Activated T-helper 17 cell treated with anti-CD3 and anti-CD28 coated beads, Interleukin-2, amount 50 U/mL, for 72 hours (primary cell): ENCODE data around the gene ARSB. TPM values are rescaled to one million over a fixed set of nuclear protein-coding genes. Genes with fewer than 3 reads are reported as not detected.
A peak's percentile ranks its signal among the peaks of the same experiment; 100 is the strongest.

ENCODE experiments used
- ATAC-seq: fragments of 150-1000 bp; cut with Tn5 transposase; replicated peaks from 2 replicates; pipeline ENCODE4 v1.10.0; 2021; ENCODE audit warnings: mild to moderate bottlenecking, moderate library complexity
- H3K27ac Mint-ChIP-seq: one replicate; pipeline ENCODE4 v1.8.0; 2022; ENCODE audit warnings: mixed read lengths
- H3K27me3 Mint-ChIP-seq: one replicate; pipeline ENCODE4 v1.8.0; 2022; ENCODE audit warnings: mixed read lengths
- H3K36me3 Mint-ChIP-seq: one replicate; pipeline ENCODE4 v1.8.0; 2022; ENCODE audit warnings: low read depth, mild to moderate bottlenecking, mixed read lengths
- H3K4me1 Mint-ChIP-seq: one replicate; pipeline ENCODE4 v1.8.0; 2022; ENCODE audit warnings: mixed read lengths
- H3K4me3 Mint-ChIP-seq: one replicate; pipeline ENCODE4 v1.8.0; 2022; ENCODE audit warnings: mild to moderate bottlenecking, mixed read lengths
- H3K9me3 Mint-ChIP-seq: one replicate; pipeline ENCODE4 v1.8.0; 2022; ENCODE audit warnings: mixed read lengths
- total RNA-seq, 2 donors: library from RNA; stranded (reverse); gene quantifications; one replicate each; pipeline ENCODE4 v1.2.3, GENCODE V29; 2022

Gene ARSB
- total RNA-seq, 2 donors from 2014 or later: 6.2 to 21.9 TPM

DNA sequence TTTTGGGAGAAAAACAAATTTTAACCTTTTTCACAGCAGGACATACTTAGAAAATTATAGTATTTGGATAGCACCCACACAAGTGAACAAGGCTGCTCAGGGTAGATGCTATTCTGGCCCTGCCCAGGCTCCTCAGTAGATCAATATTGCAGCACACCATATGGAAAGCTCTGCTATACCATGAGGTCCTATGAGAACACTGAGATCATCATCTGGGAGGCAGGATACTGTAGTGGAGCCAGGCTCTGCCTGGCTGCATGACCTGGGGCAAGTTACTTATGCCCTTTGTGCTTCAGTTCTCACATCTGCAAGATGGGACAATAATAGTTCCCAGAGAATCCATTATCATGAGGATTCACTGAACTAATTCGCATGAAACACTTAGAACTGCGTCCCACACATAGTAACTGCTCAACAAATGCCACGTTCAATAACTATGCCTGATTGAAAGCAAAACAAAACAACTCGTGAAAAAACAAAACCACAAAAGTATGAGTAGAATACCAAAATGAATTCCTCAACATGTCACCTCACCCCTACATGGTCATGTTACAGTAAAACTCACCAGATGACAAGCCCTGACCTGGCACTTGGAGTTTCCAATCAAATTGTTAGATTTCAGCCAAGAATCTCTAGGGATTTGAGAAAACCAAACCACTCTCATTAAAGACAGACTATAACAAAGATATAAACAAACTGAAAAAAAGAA is 31.9 kb downstream of the ARSB start:
- H3K9me3 Mint-ChIP-seq: no peaks in the 10 kb centered on the region
- peak overlapping the region; percentile 52 for H3K27ac Mint-ChIP-seq

DNA sequence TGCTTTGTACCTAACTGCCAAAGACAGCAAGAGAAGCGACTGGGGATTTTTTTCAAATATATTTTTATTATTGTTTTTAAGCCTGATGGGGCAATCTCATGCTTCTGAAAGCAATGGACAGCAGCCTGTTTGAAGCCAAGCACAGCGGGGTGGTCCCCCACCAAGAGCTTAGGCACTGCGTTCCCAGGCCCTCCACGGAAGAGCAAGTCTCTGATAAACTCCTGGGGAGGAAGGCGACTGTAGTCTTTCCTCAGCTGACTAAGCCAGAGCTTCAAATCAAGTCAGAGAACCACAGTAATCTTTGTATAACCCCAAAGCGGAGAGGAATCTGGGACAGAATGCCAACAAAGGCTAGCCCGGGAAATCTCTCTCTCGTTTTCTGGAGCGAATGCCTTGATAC is 54.4 kb downstream of the ARSB start:
- H3K4me1 Mint-ChIP-seq: no peaks in the 10 kb centered on the region
- no peak for ATAC-seq
- H3K27ac Mint-ChIP-seq: no peak overlapping the region
- H3K36me3 Mint-ChIP-seq: no peaks in the 10 kb centered on the region
- no peak overlapping the region for H3K4me3 Mint-ChIP-seq
- no peaks in the 10 kb centered on the region for H3K9me3 Mint-ChIP-seq
- H3K27me3 Mint-ChIP-seq: no peaks in the 10 kb centered on the region

More for the DNA sequence above, 31.9 kb downstream of the ARSB start:
- peaks cover 31% of the 10 kb centered on the region for H3K36me3 Mint-ChIP-seq
- peaks cover 10% of the 10 kb centered on the region for H3K4me1 Mint-ChIP-seq
- H3K4me3 Mint-ChIP-seq: peak overlapping the region; percentile 2
- ATAC-seq: peak; percentile 93
- H3K27me3 Mint-ChIP-seq: no peaks in the 10 kb centered on the region

DNA sequence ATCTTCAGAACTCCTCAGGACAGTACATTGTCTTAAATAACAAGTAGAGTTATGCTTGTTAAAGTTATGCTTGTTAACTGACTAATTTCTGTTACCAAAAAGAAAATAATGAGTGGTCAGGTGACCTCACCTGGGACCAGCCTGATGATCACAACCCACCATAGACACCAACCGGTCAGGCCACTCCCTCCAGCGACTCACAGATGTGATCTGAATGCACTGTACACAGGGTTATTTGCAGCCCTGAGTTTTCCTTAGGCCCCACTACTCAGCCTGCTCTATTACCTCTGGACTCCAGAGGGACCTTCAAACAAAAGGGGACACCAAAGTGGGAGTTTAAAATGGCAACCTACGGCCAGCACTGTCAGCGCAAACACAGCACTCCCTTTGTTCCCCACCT is 55.3 kb downstream of the ARSB start:
- Mint-ChIP-seq H3K36me3 (no peaks in the 10 kb centered on the region), H3K27ac (no peak overlapping the region), H3K4me3 (no peak overlapping the region), H3K27me3 (no peaks in the 10 kb centered on the region), H3K9me3 (no peaks in the 10 kb centered on the region), H3K4me1 (no peaks in the 10 kb centered on the region)
- peak; percentile 14 for ATAC-seq

DNA sequence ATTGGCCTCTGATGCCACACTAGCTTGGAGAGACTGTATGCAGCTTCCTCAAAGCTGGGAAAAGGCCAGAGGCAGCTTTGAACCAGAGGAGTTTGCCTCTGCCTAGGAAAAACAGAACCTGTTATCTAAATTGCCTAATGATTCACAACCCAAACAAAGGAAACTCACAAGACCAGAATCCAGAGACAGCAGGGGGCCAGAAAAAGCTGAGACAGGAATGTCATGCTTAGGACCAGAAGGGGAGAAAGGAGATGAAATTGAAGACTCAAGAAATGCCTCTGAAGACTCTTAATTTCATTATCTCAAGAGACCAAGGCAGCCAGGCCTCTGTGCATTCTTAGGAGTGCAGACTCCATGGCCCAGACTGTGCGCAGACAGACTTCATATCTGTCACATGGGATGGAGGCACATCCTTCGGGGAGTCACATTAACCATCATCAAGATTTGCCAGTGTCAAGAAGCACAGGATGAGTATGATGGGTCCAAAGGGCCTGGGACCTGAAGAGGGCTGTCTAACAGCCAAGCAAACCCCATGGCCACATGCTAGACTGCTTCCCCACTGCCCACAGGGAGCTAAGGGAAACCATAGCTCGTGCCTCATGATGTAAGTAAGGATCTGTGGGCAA is 57.3 kb downstream of the ARSB start:
- Mint-ChIP-seq H3K4me3 (no peak overlapping the region), H3K27me3 (no peaks in the 10 kb centered on the region), H3K9me3 (no peaks in the 10 kb centered on the region), H3K27ac (no peak overlapping the region), H3K4me1 (no peaks in the 10 kb centered on the region), H3K36me3 (no peaks in the 10 kb centered on the region)
- ATAC-seq: no peak

DNA sequence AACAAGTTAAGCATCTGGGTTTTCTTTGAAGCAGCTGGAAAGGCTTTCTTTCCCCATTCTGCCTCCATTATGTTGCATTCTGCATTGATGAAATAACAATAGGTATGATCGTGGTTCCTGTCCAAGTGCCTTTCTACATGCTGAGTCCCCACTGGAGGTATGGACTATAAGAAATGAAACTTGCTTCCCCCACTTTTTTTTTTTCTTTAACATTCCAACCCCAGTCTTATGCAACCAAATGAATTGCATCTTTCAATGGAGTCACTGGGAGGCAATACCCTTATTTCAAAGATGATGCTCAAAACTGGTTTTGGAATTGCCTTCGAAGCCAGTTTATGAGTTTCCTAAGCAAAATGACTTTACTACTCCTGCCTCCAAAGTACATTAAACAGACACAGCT is 58.9 kb downstream of the ARSB start:
- Mint-ChIP-seq H3K4me1 (no peaks in the 10 kb centered on the region), H3K27me3 (no peaks in the 10 kb centered on the region), H3K27ac (no peak overlapping the region), H3K4me3 (no peak overlapping the region), H3K9me3 (no peaks in the 10 kb centered on the region), H3K36me3 (no peaks in the 10 kb centered on the region)
- ATAC-seq: no peak

DNA sequence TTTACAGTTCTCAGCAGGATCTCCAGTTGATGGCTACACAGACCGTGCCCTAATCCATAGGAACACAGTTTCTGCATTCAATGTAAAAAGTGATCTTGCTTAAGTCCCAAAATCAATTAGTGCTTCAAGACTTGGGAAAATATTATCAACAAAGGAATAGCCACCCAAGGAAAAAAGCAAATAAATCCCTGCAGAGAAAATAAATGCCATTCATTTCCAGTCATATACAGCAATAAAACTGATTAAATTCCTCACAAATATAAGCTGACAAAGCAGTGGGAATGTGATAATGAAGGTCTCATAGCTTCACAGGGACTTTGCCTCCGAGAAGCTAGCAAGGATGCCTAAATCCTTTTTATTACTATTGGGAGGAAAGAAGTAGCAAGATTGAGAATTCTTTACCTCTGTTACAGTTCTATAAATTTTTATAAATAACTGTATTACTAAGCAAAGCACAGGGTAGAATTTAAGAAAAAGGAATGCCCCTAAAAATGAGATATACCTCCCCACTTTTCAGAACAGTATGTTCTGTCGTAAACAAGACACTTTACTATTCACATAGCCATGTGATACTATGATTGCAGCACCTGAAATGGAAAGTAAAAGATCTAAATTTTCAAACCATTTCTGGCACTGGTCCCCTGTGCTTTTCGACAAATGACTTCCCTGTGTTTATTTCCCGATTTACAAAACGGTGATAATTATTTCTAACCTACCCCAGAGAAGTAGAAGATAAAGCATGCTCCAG is 59.8 kb downstream of the ARSB start:
- Mint-ChIP-seq H3K27ac (no peak overlapping the region), H3K27me3 (no peaks in the 10 kb centered on the region), H3K36me3 (no peaks in the 10 kb centered on the region), H3K4me3 (no peak overlapping the region), H3K4me1 (no peaks in the 10 kb centered on the region), H3K9me3 (no peaks in the 10 kb centered on the region)
- ATAC-seq: no peak

DNA sequence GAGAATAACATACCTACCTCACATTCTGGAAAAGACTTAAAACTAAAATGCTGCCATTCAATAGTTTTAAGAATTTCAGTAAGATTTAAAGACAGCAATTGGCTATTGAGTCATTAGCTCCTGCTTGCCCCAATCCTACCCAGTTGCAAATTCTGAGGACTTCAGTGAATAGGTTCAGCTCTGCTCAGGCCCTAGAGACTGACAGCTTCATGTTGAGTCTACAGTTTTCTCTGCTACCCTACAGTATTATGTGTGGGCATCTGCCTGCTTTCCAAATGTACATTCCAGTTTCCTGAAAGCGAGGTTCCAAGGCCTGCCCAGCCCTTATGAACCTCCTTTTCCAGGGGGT is 61.5 kb downstream of the ARSB start:
- no peaks in the 10 kb centered on the region for H3K27me3 Mint-ChIP-seq
- no peaks in the 10 kb centered on the region for H3K9me3 Mint-ChIP-seq
- ATAC-seq: no peak
- H3K4me1 Mint-ChIP-seq: no peaks in the 10 kb centered on the region
- H3K4me3 Mint-ChIP-seq: no peak overlapping the region
- H3K27ac Mint-ChIP-seq: no peak overlapping the region
- H3K36me3 Mint-ChIP-seq: no peaks in the 10 kb centered on the region

DNA sequence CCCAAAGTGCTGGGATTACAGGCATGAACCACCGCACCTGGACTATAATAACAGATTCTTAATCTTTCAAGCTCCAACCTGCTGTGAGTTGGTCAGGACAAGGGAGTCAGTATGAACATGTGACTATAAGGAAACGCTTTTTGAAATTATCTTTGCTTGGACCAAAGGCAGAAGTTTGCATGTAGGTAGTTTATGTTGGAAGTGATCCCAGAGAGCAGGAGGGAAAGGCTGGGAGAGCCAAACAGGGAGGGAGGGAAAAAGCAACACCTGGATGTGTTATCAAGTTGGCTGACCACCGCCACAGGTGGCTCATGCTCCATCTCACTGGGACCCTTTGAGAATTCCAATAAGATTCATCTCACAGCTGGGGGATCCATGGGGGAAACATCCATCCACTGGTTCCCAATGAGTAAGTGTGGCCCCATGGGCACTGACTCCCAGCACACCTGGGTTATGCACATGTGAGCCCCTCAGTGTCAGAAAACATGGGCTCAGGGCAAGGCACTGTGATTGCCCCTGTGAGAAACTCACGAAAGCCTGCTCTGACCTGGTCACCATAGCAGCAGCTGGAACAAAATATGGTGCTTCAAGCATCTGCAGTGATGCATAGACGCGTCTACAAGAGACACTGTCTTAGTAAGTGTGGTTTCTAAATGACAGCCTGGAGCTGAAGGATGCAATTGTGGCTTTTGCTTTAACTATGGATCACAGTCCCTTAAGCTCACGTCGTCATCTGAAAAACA is 62.1 kb downstream of the ARSB start:
- H3K9me3 Mint-ChIP-seq: no peaks in the 10 kb centered on the region
- H3K36me3 Mint-ChIP-seq: no peaks in the 10 kb centered on the region
- H3K4me1 Mint-ChIP-seq: no peaks in the 10 kb centered on the region
- ATAC-seq: peak; percentile 90
- H3K4me3 Mint-ChIP-seq: no peak overlapping the region
- H3K27me3 Mint-ChIP-seq: no peaks in the 10 kb centered on the region
- peak overlapping the region; percentile 41 for H3K27ac Mint-ChIP-seq

DNA sequence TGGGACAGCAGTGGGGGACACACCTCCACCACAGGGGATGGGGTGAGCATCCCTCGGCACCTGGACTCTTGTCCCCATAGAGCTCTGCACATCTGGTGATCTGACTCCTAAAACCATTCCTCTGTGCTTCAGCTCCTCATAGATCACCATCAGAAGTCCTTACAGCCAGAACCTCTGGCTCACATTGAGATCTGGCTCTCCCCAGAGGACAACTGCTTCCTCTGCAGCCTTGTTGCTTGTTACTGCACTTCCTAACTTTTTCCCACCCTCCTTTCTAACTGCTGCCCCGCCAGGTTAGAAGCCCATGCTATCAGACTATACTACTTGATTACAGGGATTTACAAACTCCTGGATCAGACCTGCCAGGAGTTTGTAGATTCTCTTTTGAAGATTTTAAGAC is 64.5 kb downstream of the ARSB start:
- no peaks in the 10 kb centered on the region for H3K27me3 Mint-ChIP-seq
- ATAC-seq: no peak
- no peaks in the 10 kb centered on the region for H3K36me3 Mint-ChIP-seq
- H3K9me3 Mint-ChIP-seq: no peaks in the 10 kb centered on the region
- H3K27ac Mint-ChIP-seq: no peak overlapping the region
- H3K4me3 Mint-ChIP-seq: no peak overlapping the region
- no peaks in the 10 kb centered on the region for H3K4me1 Mint-ChIP-seq

DNA sequence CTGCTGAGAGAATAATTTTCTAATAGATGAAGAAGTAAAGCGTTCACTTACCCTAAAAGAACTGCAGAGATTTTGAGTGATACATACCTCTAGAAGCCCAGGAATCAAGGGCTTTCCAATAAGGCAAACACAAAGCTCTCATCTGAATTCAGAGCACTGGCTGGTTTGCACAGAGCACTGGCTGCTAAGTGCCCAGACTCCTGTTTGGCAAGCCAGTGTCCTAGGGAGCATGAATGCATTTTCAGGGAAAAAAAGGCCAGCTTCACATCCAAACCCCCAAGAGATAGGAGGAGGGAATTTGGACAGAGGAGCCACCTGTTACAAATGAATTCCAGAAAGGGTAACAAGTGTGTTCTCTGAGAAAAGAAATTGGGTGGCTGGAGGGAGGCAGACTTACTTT is 65.3 kb downstream of the ARSB start:
- ATAC-seq: no peak
- Mint-ChIP-seq H3K4me1 (no peaks in the 10 kb centered on the region), H3K4me3 (no peak overlapping the region), H3K27ac (no peak overlapping the region), H3K9me3 (no peaks in the 10 kb centered on the region), H3K36me3 (no peaks in the 10 kb centered on the region), H3K27me3 (no peaks in the 10 kb centered on the region)

DNA sequence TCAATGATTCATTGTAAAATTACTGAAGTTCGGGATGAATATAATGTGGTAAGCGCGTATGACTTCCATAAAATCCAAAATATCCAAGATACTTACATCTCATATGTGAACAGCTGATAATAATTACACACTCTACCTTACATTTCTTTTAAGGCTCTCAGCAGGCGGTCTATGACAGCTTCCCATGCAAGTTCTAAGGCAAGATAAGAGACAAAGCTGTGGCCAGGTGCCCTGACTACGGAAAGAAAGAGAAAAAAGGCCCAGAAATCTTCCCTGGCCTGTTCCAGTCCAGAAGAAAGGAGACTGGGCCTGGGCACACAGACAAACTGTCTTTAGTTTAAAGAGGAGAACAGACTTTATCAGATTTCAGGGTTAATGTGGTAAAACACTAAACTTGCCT is 69.1 kb downstream of the ARSB start:
- no peaks in the 10 kb centered on the region for H3K4me1 Mint-ChIP-seq
- H3K36me3 Mint-ChIP-seq: no peaks in the 10 kb centered on the region
- no peak for ATAC-seq
- H3K27ac Mint-ChIP-seq: no peak overlapping the region
- H3K9me3 Mint-ChIP-seq: no peaks in the 10 kb centered on the region
- H3K27me3 Mint-ChIP-seq: no peaks in the 10 kb centered on the region
- no peak overlapping the region for H3K4me3 Mint-ChIP-seq

DNA sequence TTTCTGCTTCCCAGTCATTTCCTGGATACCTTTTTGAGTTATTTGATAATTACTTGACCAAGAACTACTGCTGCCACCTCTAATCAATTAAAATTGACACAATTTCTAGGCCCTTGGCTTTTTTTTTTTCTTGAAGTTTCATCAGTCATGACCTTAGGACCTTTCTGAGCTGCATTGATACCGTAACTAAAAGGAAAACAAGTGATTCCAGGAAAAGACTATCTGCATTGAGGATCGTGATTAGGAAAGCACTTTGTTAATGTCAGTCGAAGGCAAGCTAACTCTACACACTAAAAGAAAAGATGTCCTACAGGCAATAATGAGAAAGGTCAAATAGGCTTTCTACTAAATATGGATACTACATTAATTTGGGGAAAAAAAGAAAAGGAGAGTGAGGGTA is 69.9 kb downstream of the ARSB start:
- ATAC-seq: no peak
- Mint-ChIP-seq H3K9me3 (no peaks in the 10 kb centered on the region), H3K27ac (no peak overlapping the region), H3K4me1 (no peaks in the 10 kb centered on the region), H3K36me3 (no peaks in the 10 kb centered on the region), H3K4me3 (no peak overlapping the region), H3K27me3 (no peaks in the 10 kb centered on the region)

DNA sequence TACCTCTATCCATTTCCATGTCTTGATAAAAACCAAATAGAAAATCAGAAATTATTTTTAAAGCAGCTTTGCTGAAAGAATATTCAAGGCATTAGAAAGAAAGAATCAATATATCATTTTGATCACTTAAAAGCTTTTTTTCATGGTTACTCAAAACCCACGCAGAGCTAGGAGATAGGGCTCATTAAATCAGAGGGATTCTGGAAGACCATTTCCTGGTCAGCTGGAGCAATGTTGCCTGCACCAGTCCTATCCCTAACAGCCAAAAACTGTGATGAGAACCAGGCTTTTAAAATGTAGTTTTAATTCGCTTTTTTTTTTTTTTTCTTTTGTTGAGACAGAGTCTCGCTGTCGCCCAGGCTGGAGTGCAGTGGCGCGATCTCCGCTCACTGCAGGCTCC is 72.3 kb downstream of the ARSB start:
- Mint-ChIP-seq H3K27me3 (no peaks in the 10 kb centered on the region), H3K27ac (no peak overlapping the region), H3K36me3 (peaks cover 4% of the 10 kb centered on the region), H3K4me3 (no peak overlapping the region), H3K9me3 (no peaks in the 10 kb centered on the region), H3K4me1 (no peaks in the 10 kb centered on the region)
- ATAC-seq: no peak

DNA sequence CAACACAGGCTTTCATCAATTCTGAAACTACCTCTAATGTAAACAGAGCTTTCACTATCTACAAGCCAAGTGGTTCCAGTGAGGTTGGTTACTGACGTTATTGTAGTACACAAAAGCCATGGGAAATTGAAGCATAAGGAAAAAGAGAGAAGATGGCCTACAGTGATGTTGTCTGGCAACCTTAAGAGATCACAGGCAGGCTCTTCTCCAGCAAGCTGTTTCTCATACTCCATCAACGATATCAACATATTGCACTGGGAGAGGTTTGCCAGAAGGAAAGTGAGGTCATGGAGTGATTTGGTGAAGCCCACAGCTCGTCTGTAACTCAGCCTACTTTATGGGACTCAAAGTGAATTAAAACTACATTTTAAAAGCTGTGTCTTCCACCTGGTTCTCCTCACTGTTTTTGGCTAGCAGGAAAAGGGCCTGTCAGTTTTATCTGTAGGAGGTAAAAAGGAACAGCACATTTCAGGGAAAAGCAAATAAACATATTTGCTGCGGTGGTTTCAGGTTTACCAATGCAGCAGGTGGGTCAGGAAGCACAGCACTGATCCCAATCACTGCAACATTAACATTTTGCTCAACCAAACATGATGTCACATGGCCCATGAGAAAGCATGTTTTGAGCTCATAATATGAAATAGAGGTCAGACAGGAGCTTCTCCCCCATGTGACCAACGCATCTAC is 72.9 kb downstream of the ARSB start:
- H3K4me1 Mint-ChIP-seq: no peaks in the 10 kb centered on the region
- H3K27ac Mint-ChIP-seq: no peak overlapping the region
- H3K27me3 Mint-ChIP-seq: no peaks in the 10 kb centered on the region
- no peak overlapping the region for H3K4me3 Mint-ChIP-seq
- H3K9me3 Mint-ChIP-seq: no peaks in the 10 kb centered on the region
- H3K36me3 Mint-ChIP-seq: peaks cover 4% of the 10 kb centered on the region
- ATAC-seq: no peak
